GM10266 (cell line): ENCODE measurements around the gene KCND3.

Experiments
- DNase-seq: peaks from one replicate; pipeline ENCODE4 v3.0.0; 2012; ENCODE audit errors: extremely low spot score
- CTCF ChIP-seq: IDR thresholded peaks from 2 replicates; pipeline ENCODE4 v1.5.1; 2012; ENCODE audit warnings: mild to moderate bottlenecking, low read depth; ENCODE audit not compliant: control insufficient read depth, insufficient read depth; ENCODE audit errors: missing control alignments

Gene KCND3

DNA sequence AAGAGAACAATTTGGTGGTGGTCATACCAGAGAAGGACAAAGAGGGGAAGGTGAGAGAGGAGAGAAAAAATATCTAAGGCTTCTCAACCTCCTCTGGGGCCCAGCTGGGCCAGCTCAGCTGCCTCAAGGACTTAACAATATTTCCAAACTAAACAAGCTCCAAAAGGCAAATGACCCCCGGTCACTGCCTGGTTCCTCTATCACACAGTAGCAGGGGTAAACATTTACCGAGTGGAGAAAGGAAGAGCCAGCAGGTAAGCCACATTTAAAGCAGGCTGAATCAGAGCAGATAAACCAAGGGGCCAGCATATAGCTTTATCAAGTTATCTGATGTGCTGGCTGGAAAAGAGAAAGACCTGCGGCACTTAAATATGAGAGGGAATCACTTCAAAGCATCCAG, 102.1 kb downstream of the KCND3 start:
- no peak for DNase-seq
- no peak for TF ChIP-seq CTCF

DNA sequence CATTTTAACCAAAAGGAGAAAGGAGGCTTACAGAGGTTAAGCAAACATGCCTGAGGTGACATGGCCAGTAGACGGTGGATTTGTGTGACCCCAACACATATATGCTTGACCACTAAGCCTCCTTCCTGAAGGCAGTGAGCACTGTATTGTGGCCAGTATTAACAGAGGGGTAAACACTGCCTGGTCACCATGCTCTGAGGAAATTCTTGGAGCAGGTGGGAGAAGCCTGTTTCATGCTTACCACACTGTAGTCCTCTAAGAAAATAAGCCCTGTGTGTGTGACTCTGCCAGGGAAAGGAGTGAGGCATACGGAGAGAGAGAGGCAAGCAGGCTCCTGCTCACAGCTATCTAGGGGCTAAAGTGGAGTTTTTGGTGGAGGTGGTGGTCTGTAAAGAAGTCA, 102.7 kb downstream of the KCND3 start:
- TF ChIP-seq CTCF: no peak
- no peak for DNase-seq

DNA sequence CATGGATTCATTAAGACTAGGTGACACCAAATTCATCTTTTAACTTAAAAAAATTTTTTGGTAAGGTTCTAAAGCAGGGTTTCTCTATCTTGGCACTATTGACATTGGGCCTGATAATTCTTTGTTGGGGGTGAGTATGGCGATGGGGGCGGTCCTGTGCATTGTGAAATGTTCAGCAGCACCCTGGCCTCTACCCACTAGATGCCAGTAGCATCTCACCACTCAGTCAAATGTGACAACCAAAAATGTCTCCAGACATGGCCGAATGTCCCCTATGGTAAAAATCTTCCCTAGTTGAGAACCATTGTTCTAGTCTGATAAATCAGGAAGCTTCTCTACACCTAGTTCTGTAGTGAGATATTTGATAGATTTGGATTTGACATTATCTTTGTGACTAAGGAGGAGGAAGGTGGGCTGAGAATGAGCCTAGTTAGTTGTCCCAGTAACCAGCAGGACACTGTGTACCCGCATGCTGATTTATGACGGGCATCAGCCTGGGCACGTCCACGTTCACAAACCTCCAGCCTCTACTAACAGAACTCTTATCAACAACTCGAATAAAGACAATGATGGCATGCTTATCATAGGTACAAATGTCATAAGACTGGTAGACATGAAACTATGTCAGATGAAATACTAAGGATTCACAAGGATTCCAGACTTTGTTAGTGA, 104.6 kb downstream of the KCND3 start:
- no peak for TF ChIP-seq CTCF
- no peak for DNase-seq

DNA sequence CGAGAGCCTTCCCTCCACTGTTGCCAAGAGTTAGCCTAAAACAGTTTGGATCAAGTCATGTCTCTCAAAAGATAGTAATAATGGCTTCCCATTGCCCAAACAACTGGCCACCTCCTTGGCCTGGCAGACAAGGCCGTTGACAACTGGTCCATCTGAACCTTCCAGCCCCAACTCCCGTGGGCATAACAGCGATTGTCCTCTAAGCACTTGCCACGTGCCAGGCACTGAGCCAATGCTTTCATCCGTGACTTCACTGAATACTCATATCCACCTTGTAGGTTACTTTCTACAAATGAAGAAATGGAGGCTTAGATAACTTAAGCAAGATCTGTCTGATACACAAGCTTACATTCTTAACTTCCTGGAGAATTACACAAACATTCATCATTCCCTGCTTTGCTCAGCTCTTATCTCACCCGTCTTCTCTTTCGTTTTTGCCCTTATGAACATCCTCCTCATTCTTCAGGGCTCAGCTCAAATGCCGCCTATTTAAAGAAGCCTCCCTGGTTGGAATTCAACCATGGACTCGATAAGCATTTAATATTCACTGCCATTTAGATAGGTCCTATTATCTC, 106.4 kb downstream of the KCND3 start:
- no peak for DNase-seq
- no peak for TF ChIP-seq CTCF

DNA sequence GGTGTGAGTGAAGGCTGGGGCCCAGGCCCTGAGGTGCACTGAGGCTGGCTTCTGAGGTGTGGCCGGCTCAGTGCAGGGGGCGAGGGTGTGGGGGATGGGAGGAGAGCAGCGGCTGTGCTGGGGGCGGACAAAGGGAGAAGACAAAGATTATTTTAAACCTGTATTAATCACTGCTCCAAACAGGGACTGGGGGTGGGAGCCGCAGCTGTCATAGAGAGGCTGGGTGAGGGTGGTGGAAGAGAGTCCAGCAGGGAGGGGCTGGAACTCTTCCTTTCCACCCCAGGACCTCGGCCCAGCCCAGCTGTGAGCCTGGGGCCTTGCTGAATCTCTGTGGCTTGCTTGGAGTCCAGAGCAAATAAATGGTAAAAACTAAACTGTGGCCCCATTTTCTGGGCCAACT, 106.9 kb downstream of the KCND3 start:
- no peak for DNase-seq
- no peak for TF ChIP-seq CTCF

DNA sequence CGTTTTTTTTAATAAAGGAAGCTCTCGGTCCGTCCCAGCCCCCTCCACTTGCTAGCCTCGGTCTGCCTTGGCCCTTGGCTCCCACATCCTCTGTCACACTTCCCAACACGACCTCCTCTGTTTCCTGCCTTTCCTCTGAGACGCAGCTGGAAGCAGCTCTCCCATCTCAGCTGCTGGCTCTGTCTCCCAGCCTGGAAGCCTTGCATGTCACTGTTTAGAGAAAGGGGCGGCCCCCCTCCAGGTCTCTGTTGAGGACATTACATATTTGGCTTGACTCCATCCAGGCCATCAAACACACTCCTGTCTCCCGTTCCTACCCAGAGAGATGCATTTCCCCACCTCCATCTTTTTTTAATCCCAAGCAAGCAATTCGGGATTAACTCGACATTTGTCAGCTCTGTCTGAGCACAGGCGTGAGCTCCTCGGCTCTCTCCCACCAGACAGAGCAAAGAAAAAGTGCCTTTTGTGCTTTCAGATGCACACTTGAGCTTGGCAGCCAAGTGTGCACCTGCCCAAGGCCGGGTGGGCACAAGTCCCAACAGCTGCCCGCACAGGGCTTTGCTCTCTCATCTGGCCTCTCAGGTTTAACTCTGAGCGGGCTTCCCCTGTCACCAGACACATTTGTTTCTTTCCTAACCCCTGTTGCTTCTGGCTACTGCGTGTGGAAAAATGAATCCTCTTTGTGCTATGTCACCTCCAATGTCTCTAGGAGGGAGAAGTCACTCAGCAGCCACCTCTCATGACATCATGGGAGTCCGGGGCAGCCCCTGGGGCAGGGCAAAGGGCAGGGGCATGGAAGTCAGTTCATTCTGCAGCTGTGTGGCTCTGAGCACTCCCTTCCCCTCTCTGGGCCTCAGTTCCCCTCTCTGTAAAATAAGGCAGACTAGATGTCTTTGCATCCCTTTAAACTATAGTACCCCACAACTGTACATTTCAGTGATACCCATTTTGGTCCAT, 108.3 kb downstream of the KCND3 start:
- TF ChIP-seq CTCF: no peak

More for the DNA sequence above, 108.3 kb downstream of the KCND3 start:
- DNase-seq: no peak
